Astrocyte (in vitro differentiated cells and primary cell): ENCODE data around the gene DEPP1. TPM values are rescaled to one million over a fixed set of nuclear protein-coding genes. Genes with fewer than 3 reads are reported as not detected.

ENCODE experiments used
- DNase-seq: peaks from one replicate; pipeline ENCODE4 v3.0.0-alpha.2; 2010; ENCODE audit warnings: low read depth
- FAIRE-seq: peaks from 2 replicates; lab custom pipeline; 2011; peaks lifted over from hg19 to GRCh38; lab: Jason Lieb, UNC
- H2AFZ ChIP-seq: 2 replicates; pipeline ENCODE4 v1.6.0; 2012; ENCODE audit warnings: low read depth, low read length, inconsistent platforms
- H3K27ac ChIP-seq: 2 replicates; pipeline ENCODE4 v1.5.1; 2011; ENCODE audit warnings: low read depth, low read length, inconsistent platforms
- H3K27me3 ChIP-seq: 2 replicates; pipeline ENCODE4 v1.6.0; 2011; ENCODE audit warnings: low read length, inconsistent platforms; ENCODE audit not compliant: insufficient read depth
- H3K36me3 ChIP-seq: 2 replicates; pipeline ENCODE4 v1.5.1; 2011; ENCODE audit warnings: low read length, inconsistent platforms; ENCODE audit not compliant: insufficient read depth
- H3K4me1 ChIP-seq: 2 replicates; pipeline ENCODE4 v1.5.1; 2011; ENCODE audit warnings: low read length, inconsistent platforms; ENCODE audit not compliant: insufficient read depth
- H3K4me2 ChIP-seq: 2 replicates; pipeline ENCODE4 v1.6.0; 2012; ENCODE audit warnings: low read length, inconsistent platforms
- H3K4me3 ChIP-seq: 2 replicates; pipeline ENCODE4 v1.5.1; 2011; ENCODE audit warnings: low read depth, mild to moderate bottlenecking, low read length, inconsistent platforms; ENCODE audit not compliant: insufficient read depth
- H3K79me2 ChIP-seq: 2 replicates; pipeline ENCODE4 v1.6.0; 2012; ENCODE audit warnings: mild to moderate bottlenecking, low read length, inconsistent platforms; ENCODE audit not compliant: insufficient read depth
- H3K9ac ChIP-seq: 2 replicates; pipeline ENCODE4 v1.6.0; 2012; ENCODE audit warnings: mild to moderate bottlenecking, low read length, inconsistent platforms
- H3K9me3 ChIP-seq: 2 replicates; pipeline ENCODE4 v1.5.1; 2012; ENCODE audit warnings: low read depth, mild to moderate bottlenecking, low read length, inconsistent platforms; ENCODE audit not compliant: insufficient read depth
- H4K20me1 ChIP-seq: 2 replicates; pipeline ENCODE4 v1.6.0; 2012; ENCODE audit warnings: low read length, inconsistent platforms; ENCODE audit not compliant: insufficient read depth
- H3K27ac Mint-ChIP-seq: one replicate; pipeline ENCODE4 v1.8.0; 2021; ENCODE audit warnings: mild to moderate bottlenecking, mixed read lengths; ENCODE audit not compliant: unreplicated experiment
- H3K27me3 Mint-ChIP-seq: one replicate; pipeline ENCODE4 v1.8.0; 2021; ENCODE audit warnings: low read depth, mixed read lengths; ENCODE audit not compliant: unreplicated experiment
- H3K36me3 Mint-ChIP-seq: one replicate; pipeline ENCODE4 v1.8.0; 2021; ENCODE audit warnings: low read depth, mixed read lengths; ENCODE audit not compliant: unreplicated experiment
- H3K4me1 Mint-ChIP-seq: one replicate; pipeline ENCODE4 v1.8.0; 2021; ENCODE audit warnings: low read depth, mixed read lengths; ENCODE audit not compliant: unreplicated experiment
- H3K4me3 Mint-ChIP-seq: one replicate; pipeline ENCODE4 v1.8.0; 2021; ENCODE audit warnings: mild to moderate bottlenecking, moderate library complexity, mixed read lengths; ENCODE audit not compliant: unreplicated experiment
- H3K9me3 Mint-ChIP-seq: one replicate; pipeline ENCODE4 v1.8.0; 2021; ENCODE audit warnings: mild to moderate bottlenecking, mixed read lengths; ENCODE audit not compliant: unreplicated experiment
- CTCF ChIP-seq: IDR thresholded peaks from 2 replicates; pipeline ENCODE4 v1.5.1; 2011; ENCODE audit warnings: low read depth, mild to moderate bottlenecking, inconsistent platforms, low read length, moderate library complexity; ENCODE audit not compliant: insufficient read depth
- EZH2 ChIP-seq: IDR thresholded peaks from 2 replicates; pipeline ENCODE4 v1.6.1; 2012; ENCODE audit warnings: mild to moderate bottlenecking, low read length, inconsistent platforms; ENCODE audit not compliant: insufficient read depth
- total RNA-seq: library from RNA; stranded (reverse); gene quantifications from 2 replicates; pipeline ENCODE4 v1.2.1, GENCODE V29; 2021

The DEPP1 gene
- total RNA-seq, 1 donor from 2014 or later = 6.6 TPM

GRCh38 chr10:44961230-44961571, 17.4 kb downstream of the DEPP1 start:
- Histone ChIP-seq H3K36me3 (no peaks in the 10 kb centered on the region), H3K4me2 (peak overlapping the region; percentile 95), H3K4me1 (peaks cover 35% of the 10 kb centered on the region), H3K9ac (no peak overlapping the region), H3K9me3 (no peaks in the 10 kb centered on the region), H3K4me3 (no peak overlapping the region), H4K20me1 (no peaks in the 10 kb centered on the region), H3K27me3 (no peaks in the 10 kb centered on the region), H3K79me2 (no peaks in the 10 kb centered on the region), H3K27ac (no peak overlapping the region), H2AFZ (no peak overlapping the region)
- peak overlapping the region; percentile 90 for H3K4me3 Mint-ChIP-seq
- no peak overlapping the region for H3K27ac Mint-ChIP-seq
- H3K9me3 Mint-ChIP-seq = peaks cover 1% of the 10 kb centered on the region
- no peak for TF ChIP-seq CTCF
- TF ChIP-seq EZH2 = no peak
- FAIRE-seq (no peak), DNase-seq (no peak)
- H3K27me3 Mint-ChIP-seq = no peaks in the 10 kb centered on the region
- peaks cover 70% of the 10 kb centered on the region for H3K4me1 Mint-ChIP-seq
- H3K36me3 Mint-ChIP-seq = peaks cover 9% of the 10 kb centered on the region

GRCh38 chr10:44960482-44961229, 18.0 kb downstream of the DEPP1 start:
- Mint-ChIP-seq H3K36me3 (peaks cover 13% of the 10 kb centered on the region), H3K27me3 (no peaks in the 10 kb centered on the region), H3K27ac (peak overlapping the region; percentile 54), H3K9me3 (peaks cover 3% of the 10 kb centered on the region), H3K4me3 (peak overlapping the region; percentile 90), H3K4me1 (peaks cover 64% of the 10 kb centered on the region)
- H3K4me2 ChIP-seq = peak overlapping the region; percentile 95
- no peak for TF ChIP-seq EZH2
- TF ChIP-seq CTCF = no peak
- no peaks in the 10 kb centered on the region for H3K27me3 ChIP-seq
- no peak for FAIRE-seq
- no peak overlapping the region for H3K27ac ChIP-seq
- H4K20me1 ChIP-seq = no peaks in the 10 kb centered on the region
- no peaks in the 10 kb centered on the region for H3K36me3 ChIP-seq
- H3K4me1 ChIP-seq = peaks cover 33% of the 10 kb centered on the region
- H3K4me3 ChIP-seq = peak overlapping the region; percentile 63
- H3K79me2 ChIP-seq = no peaks in the 10 kb centered on the region
- H3K9ac ChIP-seq = peak overlapping the region; percentile 61
- no peak for DNase-seq
- no peaks in the 10 kb centered on the region for H3K9me3 ChIP-seq
- no peak overlapping the region for H2AFZ ChIP-seq

GRCh38 chr10:44960088-44960460, 18.5 kb downstream of the DEPP1 start:
- peaks cover 59% of the 10 kb centered on the region for H3K4me1 Mint-ChIP-seq
- H3K9me3 Mint-ChIP-seq = peaks cover 3% of the 10 kb centered on the region
- Histone ChIP-seq H2AFZ (peak overlapping the region; percentile 90), H3K79me2 (no peaks in the 10 kb centered on the region), H3K36me3 (no peaks in the 10 kb centered on the region), H3K9me3 (no peaks in the 10 kb centered on the region), H3K27me3 (no peaks in the 10 kb centered on the region), H3K27ac (no peak overlapping the region), H3K4me3 (peak overlapping the region; percentile 63), H3K4me2 (peak overlapping the region; percentile 95), H3K9ac (peak overlapping the region; percentile 61), H3K4me1 (peaks cover 33% of the 10 kb centered on the region), H4K20me1 (no peaks in the 10 kb centered on the region)
- no peak for DNase-seq
- H3K27me3 Mint-ChIP-seq = no peaks in the 10 kb centered on the region
- H3K36me3 Mint-ChIP-seq = peaks cover 17% of the 10 kb centered on the region
- no peak for FAIRE-seq
- peak overlapping the region; percentile 90 for H3K4me3 Mint-ChIP-seq
- TF ChIP-seq CTCF = no peak
- TF ChIP-seq EZH2 = no peak
- H3K27ac Mint-ChIP-seq = no peak overlapping the region
